ENCODE data around the gene CCDC43. TPM values are rescaled to one million over a fixed set of nuclear protein-coding genes. Genes with fewer than 3 reads are reported as not detected.

The CCDC43 gene
- total RNA-seq, 2 experiments from 2014 or later: 23.6 to 25.3 TPM

DNA sequence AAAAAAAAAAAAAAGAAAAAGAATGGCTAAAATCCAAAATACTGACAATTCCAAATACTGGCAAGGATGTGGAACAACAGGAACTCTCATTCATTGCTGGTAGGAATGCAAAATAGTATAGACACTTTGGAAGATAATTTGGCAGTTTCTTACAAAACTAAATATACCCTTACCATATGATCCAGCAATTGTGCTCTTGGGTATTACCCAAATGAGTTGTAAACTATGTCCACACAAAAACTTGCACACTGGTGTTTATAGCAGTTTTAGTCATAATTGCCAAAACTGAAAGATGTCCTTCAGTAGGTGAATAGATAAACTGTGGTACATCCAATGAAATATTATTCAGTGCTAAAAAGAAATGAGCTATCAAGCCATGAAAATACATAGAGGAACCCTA lies 41.8 kb downstream of the CCDC43 start:
- no peaks in the 10 kb centered on the region for H3K9me3 Mint-ChIP-seq
- no peaks in the 10 kb centered on the region for H3K36me3 Mint-ChIP-seq (ENCODE audit: low read depth)
- no peaks in the 10 kb centered on the region for H3K4me1 ChIP-seq (ENCODE audit: insufficient read depth, low read length)
- H3K4me3 ChIP-seq (ENCODE audit: low read length): no peak overlapping the region
- CTCF ChIA-PET: no interaction called here
- POLR2A ChIA-PET: no interaction called here
- H3K9me3 ChIP-seq (ENCODE audit: control insufficient read depth in 1 of 2, insufficient read depth in 1 of 2, low read length in 2 of 2): peaks cover 0 to under 1% of the 10 kb centered on the region in 2 experiments
- no peak for DNase-seq
- intact Hi-C loops (cut with DNase I, micrococcal nuclease): no loop called here
- H3K4me1 Mint-ChIP-seq (ENCODE audit: low read depth): no peaks in the 10 kb centered on the region
- H3K27ac ChIP-seq (ENCODE audit: low read depth in 1 of 2, low read length in 2 of 2): no peak overlapping the region
- H3K27ac Mint-ChIP-seq: no peak overlapping the region
- H3K4me3 Mint-ChIP-seq: no peak overlapping the region
- TF ChIP-seq, protein P1, sequence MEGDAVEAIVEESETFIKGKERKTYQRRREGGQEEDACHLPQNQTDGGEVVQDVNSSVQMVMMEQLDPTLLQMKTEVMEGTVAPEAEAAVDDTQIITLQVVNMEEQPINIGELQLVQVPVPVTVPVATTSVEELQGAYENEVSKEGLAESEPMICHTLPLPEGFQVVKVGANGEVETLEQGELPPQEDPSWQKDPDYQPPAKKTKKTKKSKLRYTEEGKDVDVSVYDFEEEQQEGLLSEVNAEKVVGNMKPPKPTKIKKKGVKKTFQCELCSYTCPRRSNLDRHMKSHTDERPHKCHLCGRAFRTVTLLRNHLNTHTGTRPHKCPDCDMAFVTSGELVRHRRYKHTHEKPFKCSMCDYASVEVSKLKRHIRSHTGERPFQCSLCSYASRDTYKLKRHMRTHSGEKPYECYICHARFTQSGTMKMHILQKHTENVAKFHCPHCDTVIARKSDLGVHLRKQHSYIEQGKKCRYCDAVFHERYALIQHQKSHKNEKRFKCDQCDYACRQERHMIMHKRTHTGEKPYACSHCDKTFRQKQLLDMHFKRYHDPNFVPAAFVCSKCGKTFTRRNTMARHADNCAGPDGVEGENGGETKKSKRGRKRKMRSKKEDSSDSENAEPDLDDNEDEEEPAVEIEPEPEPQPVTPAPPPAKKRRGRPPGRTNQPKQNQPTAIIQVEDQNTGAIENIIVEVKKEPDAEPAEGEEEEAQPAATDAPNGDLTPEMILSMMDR (IDR thresholded peaks at IDR 0.05): no peak
- peaks cover 0 to 3% of the 10 kb centered on the region in 2 experiments for H3K27me3 ChIP-seq (ENCODE audit: control insufficient read depth in 1 of 2, insufficient read depth in 2 of 2, low read length in 2 of 2)
- H3K27me3 Mint-ChIP-seq: peaks cover 55% of the 10 kb centered on the region
- no peak for ATAC-seq (ENCODE audit: poor library complexity)
- no peaks in the 10 kb centered on the region for H3K36me3 ChIP-seq (ENCODE audit: insufficient read depth, low read length)

DNA sequence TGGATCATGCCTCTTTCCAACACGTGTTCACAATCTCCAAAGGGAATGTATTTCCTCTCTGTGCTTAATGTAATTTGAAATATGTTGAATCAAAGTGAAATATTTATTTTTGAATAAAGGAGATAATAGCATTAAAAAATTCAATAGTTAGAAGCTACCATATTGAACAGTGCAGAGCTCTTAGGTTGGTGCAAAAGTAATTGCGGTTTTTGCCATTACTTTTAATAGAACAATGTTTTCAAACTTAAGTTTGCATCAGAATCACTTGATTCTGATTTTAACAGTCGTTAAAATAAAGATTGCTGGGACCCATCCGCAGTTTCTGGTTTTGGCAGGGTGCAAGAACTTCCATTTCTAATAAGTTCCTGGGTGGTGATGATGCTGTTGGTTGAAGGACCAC lies 43.3 kb downstream of the CCDC43 start:
- no peaks in the 10 kb centered on the region for H3K36me3 ChIP-seq (ENCODE audit: insufficient read depth, low read length)
- CTCF ChIA-PET: interaction anchor here (0.7 kb wide), 1 partner anchor 9 kb away, joined by 3 read pairs; no protein-coding TSS in a partner anchor
- no peak for DNase-seq
- no peak overlapping the region for H3K4me3 ChIP-seq (ENCODE audit: low read length)
- no peaks in the 10 kb centered on the region for H3K9me3 Mint-ChIP-seq
- H3K4me1 Mint-ChIP-seq (ENCODE audit: low read depth): no peaks in the 10 kb centered on the region
- ATAC-seq (ENCODE audit: poor library complexity): no peak
- no peak overlapping the region for H3K27ac Mint-ChIP-seq
- H3K27ac ChIP-seq (ENCODE audit: low read depth in 1 of 2, low read length in 2 of 2): no peak overlapping the region
- peaks cover 64% of the 10 kb centered on the region for H3K27me3 Mint-ChIP-seq
- no peaks in the 10 kb centered on the region for H3K9me3 ChIP-seq (ENCODE audit: control insufficient read depth in 1 of 2, insufficient read depth in 1 of 2, low read length in 2 of 2)
- no peaks in the 10 kb centered on the region for H3K36me3 Mint-ChIP-seq (ENCODE audit: low read depth)
- H3K4me3 Mint-ChIP-seq: no peak overlapping the region
- intact Hi-C loops (cut with DNase I, micrococcal nuclease): no loop called here
- no peaks in the 10 kb centered on the region for H3K27me3 ChIP-seq (ENCODE audit: control insufficient read depth in 1 of 2, insufficient read depth in 2 of 2, low read length in 2 of 2)
- TF ChIP-seq, protein P1 (IDR thresholded peaks at IDR 0.05): no peak
- POLR2A ChIA-PET: no interaction called here
- H3K4me1 ChIP-seq (ENCODE audit: insufficient read depth, low read length): no peaks in the 10 kb centered on the region

DNA sequence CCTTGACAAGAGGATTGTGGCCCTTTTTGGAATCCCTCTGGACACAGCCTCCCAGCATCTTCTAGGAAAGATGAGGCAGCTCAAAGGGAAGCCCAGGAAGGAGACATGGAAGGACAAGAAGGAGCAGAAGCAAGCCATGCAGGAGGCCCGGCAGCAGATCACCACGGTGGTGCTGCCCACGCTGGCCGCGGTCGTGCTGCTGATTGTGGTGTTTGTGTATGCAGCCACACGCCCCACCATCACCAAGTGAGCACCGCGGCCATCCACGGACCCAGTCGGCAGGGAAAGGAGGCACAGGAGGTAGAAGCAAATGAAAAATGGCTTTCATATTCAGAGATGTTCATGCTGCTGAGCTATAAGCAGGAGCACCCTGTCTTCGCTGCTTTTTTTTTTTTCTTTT lies 44.2 kb downstream of the CCDC43 start:
- CTCF ChIA-PET: no interaction called here
- ATAC-seq (ENCODE audit: poor library complexity): no peak

More for the DNA sequence above, 44.2 kb downstream of the CCDC43 start:
- Histone ChIP-seq H3K9me3 (ENCODE audit: control insufficient read depth in 1 of 2, insufficient read depth in 1 of 2, low read length in 2 of 2) (no peaks in the 10 kb centered on the region), H3K27me3 (ENCODE audit: control insufficient read depth in 1 of 2, insufficient read depth in 2 of 2, low read length in 2 of 2) (no peaks in the 10 kb centered on the region), H3K36me3 (ENCODE audit: insufficient read depth, low read length) (no peaks in the 10 kb centered on the region), H3K27ac (ENCODE audit: low read depth in 1 of 2, low read length in 2 of 2) (no peak overlapping the region), H3K4me3 (ENCODE audit: low read length) (no peak overlapping the region), H3K4me1 (ENCODE audit: insufficient read depth, low read length) (no peaks in the 10 kb centered on the region)
- no peaks in the 10 kb centered on the region for H3K36me3 Mint-ChIP-seq (ENCODE audit: low read depth)
- H3K27ac Mint-ChIP-seq: no peak overlapping the region
- no peaks in the 10 kb centered on the region for H3K4me1 Mint-ChIP-seq (ENCODE audit: low read depth)
- H3K4me3 Mint-ChIP-seq: no peak overlapping the region
- intact Hi-C loops (cut with DNase I, micrococcal nuclease): no loop called here
- POLR2A ChIA-PET: no interaction called here
- H3K9me3 Mint-ChIP-seq: no peaks in the 10 kb centered on the region
- TF ChIP-seq, protein P1 (IDR thresholded peaks at IDR 0.05): no peak
- H3K27me3 Mint-ChIP-seq: peaks cover 60% of the 10 kb centered on the region
- DNase-seq: no peak

All from CD4-positive, alpha-beta T cell (primary cell).